B cell (primary cell): Measurements from ENCODE around the gene WDR5. TPM values are rescaled to one million over a fixed set of nuclear protein-coding genes. Genes with fewer than 3 reads are reported as not detected.

ENCODE experiments used
- ATAC-seq: fragments of 200-7000 bp; cut with Tn5 transposase; one replicate; pipeline ENCODE4 v1.10.0; 2021; ENCODE audit warnings: low read depth, mild to moderate bottlenecking, moderate number of reproducible peaks, moderate library complexity
- CTCF ChIA-PET: fragments of 350-600 bp; sonication (Branson Sonifier 250); formaldehyde crosslinking; loops from one replicate; lab custom pipeline; 2021; ENCODE audit warnings: antibody characterized with exemption, inconsistent platforms; lab: Charles Lee
- POLR2A ChIA-PET: fragments of 350-600 bp; sonication (Branson Sonifier 250); formaldehyde crosslinking; loops from one replicate; lab custom pipeline; 2021; ENCODE audit warnings: antibody characterized with exemption; lab: Charles Lee
- DNase-seq: peaks from one replicate; pipeline ENCODE4 v3.0.0; 2013
- H2AFZ ChIP-seq: 2 replicates; pipeline ENCODE4 v1.6.1; 2012; ENCODE audit warnings: mild to moderate bottlenecking, low read depth, low read length; ENCODE audit not compliant: insufficient read depth, poor library complexity, severe bottlenecking
- H3K27ac ChIP-seq, 2 donors: 1 replicate in 1 of 2; 2 replicates in 1 of 2; pipeline ENCODE4 v1.5.1; 2012 to 2013; ENCODE audit warnings: low read length in 2 of 2, mild to moderate bottlenecking in 2 of 2, moderate library complexity in 1 of 2
- H3K27me3 ChIP-seq, 4 experiments: fragments of 200-600 bp in 1 of 4; sonication (generic) in 1 of 4; replicated peaks in 1 of 4; 1 replicate in 2 of 4; 2 replicates in 2 of 4; pipeline versions ENCODE4 v1.6.1 to v1.7.0; 2013 to 2016; ENCODE audit warnings: low read length in 3 of 4, mild to moderate bottlenecking in 2 of 4, mixed read lengths in 1 of 4, moderate library complexity in 1 of 4; ENCODE audit not compliant: insufficient read depth in 4 of 4, control insufficient read depth in 3 of 4; ENCODE audit errors: control extremely low read depth in 1 of 4
- H3K36me3 ChIP-seq, 2 experiments: replicated peaks in 1 of 2; 1 replicate in 1 of 2; 2 replicates in 1 of 2; pipeline versions ENCODE4 v1.6.1 to v1.7.1; 2013; ENCODE audit warnings: low read length in 1 of 2; ENCODE audit not compliant: insufficient read depth in 2 of 2, control insufficient read depth in 1 of 2; ENCODE audit errors: control extremely low read depth in 1 of 2, extremely low read depth in 1 of 2
- H3K4me1 ChIP-seq, 2 donors: fragments of 200-600 bp in 1 of 2; sonication (generic) in 1 of 2; 1 replicate in 1 of 2; 2 replicates in 1 of 2; pipeline versions ENCODE4 v1.5.1 to v1.6.1; 2013 to 2017; ENCODE audit warnings: low read length in 2 of 2; ENCODE audit not compliant: control insufficient read depth in 2 of 2, insufficient read depth in 2 of 2
- H3K4me2 ChIP-seq: replicated peaks from 2 replicates; pipeline ENCODE3; 2012; ENCODE audit warnings: mild to moderate bottlenecking, low read depth, low read length; ENCODE audit not compliant: poor library complexity, severe bottlenecking
- H3K4me3 ChIP-seq, 5 experiments: fragments of 200-600 bp in 1 of 5; sonication (generic) in 1 of 5; 1 replicate in 3 of 5; 2 replicates in 2 of 5; pipeline versions ENCODE4 v1.5.1 to v1.7.0; 2011 to 2016; ENCODE audit warnings: low read length in 4 of 5, mild to moderate bottlenecking in 4 of 5, low read depth in 2 of 5, control low read depth in 1 of 5, moderate library complexity in 1 of 5; ENCODE audit not compliant: insufficient read depth in 1 of 5; ENCODE audit errors: control extremely low read depth in 1 of 5, extremely low read depth in 1 of 5
- H3K79me2 ChIP-seq: fragments of 200-600 bp; sonication (generic); one replicate; pipeline ENCODE4 v1.6.0; 2016; ENCODE audit warnings: low read length; ENCODE audit not compliant: control insufficient read depth, insufficient read depth
- H3K9ac ChIP-seq: fragments of 200-600 bp; sonication (generic); 2 replicates; pipeline ENCODE4 v1.6.1; 2017; ENCODE audit warnings: mild to moderate bottlenecking, low read length, moderate library complexity
- H3K9me3 ChIP-seq, 3 donors: one replicate each; pipeline versions ENCODE4 v1.6.1 to v1.7.1; 2013; ENCODE audit warnings: low read length in 2 of 3; ENCODE audit not compliant: control insufficient read depth in 2 of 3, insufficient read depth in 1 of 3; ENCODE audit errors: control extremely low read depth in 1 of 3
- H4K20me1 ChIP-seq: 2 replicates; pipeline ENCODE4 v1.6.0; 2012; ENCODE audit warnings: mild to moderate bottlenecking, low read length; ENCODE audit not compliant: insufficient read depth, control insufficient read depth, poor library complexity, severe bottlenecking
- H3K27ac Mint-ChIP-seq: one replicate; pipeline ENCODE4 v1.8.0; 2021; ENCODE audit warnings: mixed read lengths
- H3K27me3 Mint-ChIP-seq: one replicate; pipeline ENCODE4 v1.8.0; 2021; ENCODE audit warnings: mixed read lengths
- H3K4me1 Mint-ChIP-seq: one replicate; pipeline ENCODE4 v1.8.0; 2021; ENCODE audit warnings: mixed read lengths
- H3K4me3 Mint-ChIP-seq: one replicate; pipeline ENCODE4 v1.8.0; 2021; ENCODE audit warnings: mixed read lengths
- H3K9me3 Mint-ChIP-seq: one replicate; pipeline ENCODE4 v1.8.0; 2022; ENCODE audit warnings: mixed read lengths; ENCODE audit not compliant: insufficient read depth
- CTCF ChIP-seq: fragments of 200-600 bp; IDR thresholded peaks from one replicate; pipeline ENCODE4 v1.8.0; 2022; ENCODE audit warnings: antibody characterized with exemption, mild to moderate bottlenecking
- EZH2 ChIP-seq: IDR thresholded peaks from 2 replicates; pipeline ENCODE4 v1.6.1; 2012; ENCODE audit warnings: borderline replicate concordance, low read depth, mild to moderate bottlenecking, moderate library complexity, low read length; ENCODE audit not compliant: insufficient read depth, poor library complexity, severe bottlenecking
- WGBS: methylation state at CpG from one replicate; pipeline ENCODE4 v1.1.5; 2013; ENCODE audit warnings: missing lambda C conversion rate; ENCODE audit not compliant: insufficient coverage; 5-methylcytosine and 5-hydroxymethylcytosine counted together
- intact Hi-C: fragments of 100-400 bp; cut with micrococcal nuclease; formaldehyde crosslinking; loops from one replicate; pipeline ENCODE4 v1.10.0; 2022
- polyA plus RNA-seq: library from polyadenylated mRNA; depleted of rRNA; stranded (reverse); fragments of >200 nt; gene quantifications from 2 replicates; pipeline ENCODE4 v1.2.3, GENCODE V29; 2012
- total RNA-seq, 2 donors: library from RNA; stranded (reverse); fragments of 120-200 nt in 1 of 2; gene quantifications; 1 replicate in 1 of 2; 2 replicates in 1 of 2; pipeline versions ENCODE4 v1.2.3 to v1.2.4, GENCODE V29; 2013 to 2022

The WDR5 gene
- total and polyA plus RNA-seq, 2 donors (not counting 1 experiment from before 2014, with no cell fraction given), result 18.0 to 23.8 TPM

GRCh38 chr9:134150557-134151214 lies 14.8 kb downstream of the WDR5 start:
- H3K36me3 ChIP-seq, result peaks cover 3 to 66% of the 10 kb centered on the region in 2 experiments
- WGBS, result 93% methylated on average over 12 of the region's 12 CpGs
- Mint-ChIP-seq H3K9me3 (no peaks in the 10 kb centered on the region), H3K27ac (no peak overlapping the region), H3K27me3 (no peaks in the 10 kb centered on the region), H3K4me1 (no peaks in the 10 kb centered on the region), H3K4me3 (no peak overlapping the region)
- ATAC-seq (no peak), DNase-seq (no peak)
- no peak overlapping the region for H3K4me2 ChIP-seq
- no peaks in the 10 kb centered on the region for H4K20me1 ChIP-seq
- TF ChIP-seq CTCF (no peak), EZH2 (no peak)
- no peak overlapping the region for H3K27ac ChIP-seq
- no peaks in the 10 kb centered on the region for H3K9me3 ChIP-seq
- no peaks in the 10 kb centered on the region for H3K27me3 ChIP-seq
- no peaks in the 10 kb centered on the region for H3K79me2 ChIP-seq
- no peak overlapping the region for H3K9ac ChIP-seq
- no peak overlapping the region for H2AFZ ChIP-seq
- CTCF ChIA-PET, result no interaction called here
- POLR2A ChIA-PET, result no interaction called here
- H3K4me1 ChIP-seq, result no peaks in the 10 kb centered on the region
- no peak overlapping the region for H3K4me3 ChIP-seq
- intact Hi-C loops, result no loop called here

GRCh38 chr9:134152022-134152448 lies 16.2 kb downstream of the WDR5 start:
- H3K27me3 ChIP-seq, result no peaks in the 10 kb centered on the region
- POLR2A ChIA-PET, result no interaction called here
- Mint-ChIP-seq H3K27me3 (no peaks in the 10 kb centered on the region), H3K9me3 (no peaks in the 10 kb centered on the region), H3K4me1 (no peaks in the 10 kb centered on the region), H3K27ac (no peak overlapping the region), H3K4me3 (no peak overlapping the region)
- H3K9me3 ChIP-seq, result no peaks in the 10 kb centered on the region
- H2AFZ ChIP-seq, result no peak overlapping the region
- H3K9ac ChIP-seq, result no peak overlapping the region
- no peaks in the 10 kb centered on the region for H3K4me1 ChIP-seq
- peaks cover 1 to 68% of the 10 kb centered on the region in 2 experiments for H3K36me3 ChIP-seq
- no peak overlapping the region for H3K4me3 ChIP-seq
- no peak overlapping the region for H3K4me2 ChIP-seq
- ATAC-seq (no peak), DNase-seq (no peak)
- TF ChIP-seq CTCF, result no peak
- TF ChIP-seq EZH2, result no peak
- intact Hi-C loops, result no loop called here
- no peaks in the 10 kb centered on the region for H3K79me2 ChIP-seq
- CTCF ChIA-PET, result no interaction called here
- H4K20me1 ChIP-seq, result no peaks in the 10 kb centered on the region
- WGBS, result 98% methylated on average over 13 of the region's 14 CpGs
- H3K27ac ChIP-seq, result no peak overlapping the region
